Neural cell (in vitro differentiated cells): Measurements from ENCODE around the gene CCDC77. TPM values are rescaled to one million over a fixed set of nuclear protein-coding genes. Genes with fewer than 3 reads are reported as not detected.

Experiments used
- H2AFZ ChIP-seq: fragments of 200-600, 300-800 bp; sonication (generic), shearing (Covaris generic); 2 replicates; pipeline ENCODE4 v1.6.0; 2014; ENCODE audit warnings: low read depth, mild to moderate bottlenecking, antibody characterized with exemption, low read length, moderate library complexity
- H3F3A ChIP-seq: fragments of 200-600 bp; shearing (Covaris generic); 2 replicates; pipeline ENCODE4 v1.6.1; 2016; ENCODE audit warnings: mild to moderate bottlenecking, moderate library complexity, mixed read lengths, antibody characterized with exemption, low read length; ENCODE audit not compliant: insufficient read depth, poor library complexity, severe bottlenecking
- H3K27ac ChIP-seq: fragments of 200-600, 300-800 bp; sonication (generic), shearing (Covaris generic); 2 replicates; pipeline ENCODE4 v1.5.1; 2014; ENCODE audit warnings: mild to moderate bottlenecking, low read length, moderate library complexity
- H3K27me3 ChIP-seq: fragments of 300-800, 200-600 bp; sonication (generic), shearing (Covaris generic); 2 replicates; pipeline ENCODE4 v1.6.0; 2014; ENCODE audit warnings: mild to moderate bottlenecking, low read depth, low read length, moderate library complexity; ENCODE audit not compliant: insufficient read depth
- H3K36me3 ChIP-seq: fragments of 300-800, 200-600 bp; sonication (generic), shearing (Covaris generic); 2 replicates; pipeline ENCODE4 v1.5.1; 2014; ENCODE audit warnings: mild to moderate bottlenecking, antibody characterized with exemption, low read length, moderate library complexity; ENCODE audit not compliant: insufficient read depth
- H3K4me2 ChIP-seq: fragments of 300-800, 200-600 bp; sonication (generic), shearing (Covaris generic); 2 replicates; pipeline ENCODE4 v1.6.0; 2014; ENCODE audit warnings: mild to moderate bottlenecking, low read length
- H3K4me3 ChIP-seq: fragments of 300-800, 200-600 bp; sonication (generic), shearing (Covaris generic); 2 replicates; pipeline ENCODE4 v1.5.1; 2014; ENCODE audit warnings: mild to moderate bottlenecking, low read length, moderate library complexity
- H3K79me2 ChIP-seq: fragments of 200-600 bp; shearing (Covaris generic); replicated peaks from 2 replicates; pipeline ENCODE4 v1.6.0; 2014; ENCODE audit warnings: mild to moderate bottlenecking, low read length, moderate library complexity; ENCODE audit not compliant: insufficient read depth
- H3K9ac ChIP-seq: fragments of 300-800, 200-600 bp; sonication (generic), shearing (Covaris generic); 2 replicates; pipeline ENCODE4 v1.6.1; 2016; ENCODE audit warnings: mild to moderate bottlenecking, low read length, mixed read lengths
- H3K9me2 ChIP-seq: fragments of 200-600 bp; shearing (Covaris generic); 2 replicates; pipeline ENCODE4 v1.6.1; 2016; ENCODE audit warnings: mild to moderate bottlenecking, low read length, mixed read lengths; ENCODE audit not compliant: insufficient read depth
- H3K9me3 ChIP-seq: fragments of 200-600, 300-800 bp; sonication (generic), shearing (Covaris generic); 2 replicates; pipeline ENCODE4 v1.6.1; 2016; ENCODE audit warnings: mild to moderate bottlenecking, mixed run types, low read length, moderate library complexity, mixed read lengths
- H4K20me1 ChIP-seq: fragments of 200-600 bp; shearing (Covaris generic); 2 replicates; pipeline ENCODE4 v1.6.1; 2016; ENCODE audit warnings: mild to moderate bottlenecking, mixed run types; ENCODE audit not compliant: insufficient read depth
- CTCF ChIP-seq: fragments of 450-650 bp; IDR thresholded peaks from 2 replicates; pipeline ENCODE4 v1.5.1; 2014; ENCODE audit warnings: antibody characterized with exemption, mild to moderate bottlenecking, moderate library complexity; ENCODE audit not compliant: poor library complexity, severe bottlenecking
- EP300 ChIP-seq: fragments of 450-650 bp; conservative IDR thresholded peaks from 2 replicates; pipeline ENCODE4 v1.6.1; 2014; ENCODE audit warnings: antibody characterized with exemption, mild to moderate bottlenecking, moderate library complexity; ENCODE audit not compliant: poor library complexity, severe bottlenecking
- EZH2 ChIP-seq: fragments of 200-600, 300-800 bp; shearing (Covaris generic), sonication (generic); IDR thresholded peaks from 2 replicates; pipeline ENCODE4 v1.6.1; 2014; ENCODE audit warnings: antibody characterized with exemption, low read length, borderline replicate concordance, mild to moderate bottlenecking; ENCODE audit not compliant: insufficient read depth, poor library complexity, severe bottlenecking
- MXI1 ChIP-seq: fragments of 450-650 bp; conservative IDR thresholded peaks from 2 replicates; pipeline ENCODE4 v1.6.1; 2014; ENCODE audit warnings: antibody characterized with exemption, mild to moderate bottlenecking; ENCODE audit not compliant: poor library complexity, severe bottlenecking
- POLR2AphosphoS5 ChIP-seq: IDR thresholded peaks from 2 replicates; pipeline ENCODE4 v1.6.1; 2012
- RAD21 ChIP-seq: fragments of 450-650 bp; conservative IDR thresholded peaks from 2 replicates; pipeline ENCODE4 v1.6.1; 2014; ENCODE audit warnings: antibody characterized with exemption, mild to moderate bottlenecking, moderate library complexity
- REST ChIP-seq: IDR thresholded peaks from 2 replicates; pipeline ENCODE4 v1.6.1; 2012; ENCODE audit warnings: borderline replicate concordance
- SMC3 ChIP-seq: fragments of 450-650 bp; conservative IDR thresholded peaks from 2 replicates; pipeline ENCODE4 v1.6.1; 2014; ENCODE audit warnings: antibody characterized with exemption, mild to moderate bottlenecking, moderate library complexity; ENCODE audit not compliant: poor library complexity
- TAF1 ChIP-seq: IDR thresholded peaks from 2 replicates; pipeline ENCODE4 v1.6.1; 2012; ENCODE audit warnings: low read depth
- polyA plus RNA-seq: library from polyadenylated mRNA; depleted of rRNA; stranded (reverse); fragments of >200 nt; gene quantifications from 2 replicates; pipeline ENCODE4 v1.2.3, GENCODE V29; 2014

CCDC77 gene
- polyA plus RNA-seq, 1 donor from 2014 or later = 42.9 TPM

DNA sequence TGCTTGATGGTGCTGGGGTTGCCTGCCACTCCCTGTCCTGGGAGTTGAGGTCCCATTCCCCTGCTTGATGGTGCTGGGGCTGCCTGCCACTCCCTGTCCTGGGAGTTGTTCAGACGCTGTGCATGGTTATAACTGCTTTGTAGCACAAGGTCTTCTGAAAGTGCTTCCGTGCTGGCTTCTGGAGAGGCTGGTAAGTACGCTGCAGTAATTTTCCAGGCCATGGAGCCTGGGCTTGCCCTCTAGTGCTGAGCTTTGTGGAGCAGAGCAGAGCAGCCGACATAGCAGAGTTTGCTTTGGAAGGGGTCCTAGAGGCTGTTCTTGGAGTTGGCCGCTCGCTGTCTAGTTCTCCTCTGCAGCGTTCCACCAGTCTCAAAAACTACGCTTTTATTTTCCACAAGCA lies 64.6 kb downstream of the CCDC77 start:
- Histone ChIP-seq H3K4me3 (no peak overlapping the region), H3K4me2 (no peak overlapping the region), H3K79me2 (no peaks in the 10 kb centered on the region), H3K9me2 (no peaks in the 10 kb centered on the region), H4K20me1 (no peaks in the 10 kb centered on the region), H3K27ac (no peak overlapping the region), H3K27me3 (peaks cover 14% of the 10 kb centered on the region), H3K9ac (no peak overlapping the region), H2AFZ (no peak overlapping the region), H3F3A (no peaks in the 10 kb centered on the region), H3K9me3 (no peaks in the 10 kb centered on the region), H3K36me3 (no peaks in the 10 kb centered on the region)
- TF ChIP-seq CTCF (no peak), EP300 (no peak), SMC3 (no peak), RAD21 (no peak), MXI1 (no peak), REST (no peak), EZH2 (no peak), TAF1 (no peak), POLR2AphosphoS5 (no peak)

DNA sequence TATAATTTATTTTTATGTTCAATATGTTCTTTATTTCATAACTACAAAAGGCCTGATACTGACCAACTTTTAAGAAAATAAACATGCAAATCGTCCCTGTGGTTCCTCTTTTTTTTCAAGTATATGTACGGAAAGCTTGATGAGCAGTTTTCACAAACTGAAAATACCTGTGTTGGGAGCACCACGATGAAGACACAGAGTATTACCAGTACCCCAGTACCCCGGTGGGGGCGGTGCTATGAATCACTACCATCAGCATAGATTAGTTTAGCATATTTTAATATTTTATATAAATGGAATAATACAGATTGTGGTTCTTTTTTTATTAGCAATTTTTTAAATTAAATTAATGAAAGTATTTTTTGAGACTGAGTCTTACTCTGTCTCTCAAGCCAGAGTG lies 65.3 kb downstream of the CCDC77 start:
- Histone ChIP-seq H3K79me2 (no peaks in the 10 kb centered on the region), H3K9me2 (no peaks in the 10 kb centered on the region), H3K4me2 (no peak overlapping the region), H3K27ac (no peak overlapping the region), H3K9me3 (no peaks in the 10 kb centered on the region), H2AFZ (no peak overlapping the region), H3K4me3 (no peak overlapping the region), H4K20me1 (no peaks in the 10 kb centered on the region), H3K36me3 (no peaks in the 10 kb centered on the region), H3K9ac (no peak overlapping the region), H3F3A (no peaks in the 10 kb centered on the region), H3K27me3 (peaks cover 7% of the 10 kb centered on the region)
- TF ChIP-seq TAF1 (no peak), EP300 (no peak), SMC3 (no peak), REST (no peak), MXI1 (no peak), CTCF (no peak), RAD21 (no peak), EZH2 (no peak), POLR2AphosphoS5 (no peak)
